Naive thymus-derived CD4-positive, alpha-beta T cell (primary cell): ENCODE data around the gene CST6. TPM values are rescaled to one million over a fixed set of nuclear protein-coding genes. Genes with fewer than 3 reads are reported as not detected.
"Not testable (repeated sequence)": the region's sequence is repeated elsewhere in the genome, so short reads cannot be mapped to it uniquely, and the experiment has no call there.

Experiments
- ATAC-seq: fragments of 150-1000 bp; cut with Tn5 transposase; 2 replicates; pipeline ENCODE4 v1.10.0; 2021; ENCODE audit warnings: mild to moderate bottlenecking, moderate library complexity
- CTCF ChIA-PET: fragments of 350-600 bp; sonication (Branson Sonifier 250); formaldehyde crosslinking; loops from one replicate; lab custom pipeline; 2021; ENCODE audit warnings: antibody characterized with exemption; lab: Charles Lee
- POLR2A ChIA-PET: fragments of 350-600 bp; sonication (Branson Sonifier 250); formaldehyde crosslinking; loops from one replicate; lab custom pipeline; 2021; ENCODE audit warnings: antibody characterized with exemption, inconsistent platforms; lab: Charles Lee
- DNase-seq, 9 donors: peaks; one replicate each; pipeline versions ENCODE4 v3.0.0 to v3.0.0-alpha.2; 2020 to 2022; ENCODE audit warnings: mixed read lengths in 1 of 9
- H3K27ac ChIP-seq: one replicate; pipeline ENCODE4 v1.7.0; 2013; ENCODE audit warnings: mild to moderate bottlenecking, low read depth, low read length, moderate library complexity
- H3K27me3 ChIP-seq, 2 donors: one replicate each; pipeline ENCODE4 v1.7.0; 2013; ENCODE audit warnings: low read length in 2 of 2, mild to moderate bottlenecking in 2 of 2, moderate library complexity in 2 of 2; ENCODE audit not compliant: control insufficient read depth in 2 of 2, insufficient read depth in 2 of 2
- H3K36me3 ChIP-seq, 3 experiments: 1 replicate in 2 of 3; 2 replicates in 1 of 3; pipeline ENCODE4 v1.7.0; 2013; ENCODE audit warnings: low read length in 3 of 3, mild to moderate bottlenecking in 3 of 3, moderate library complexity in 1 of 3; ENCODE audit not compliant: insufficient read depth in 3 of 3, control insufficient read depth in 2 of 3
- H3K4me1 ChIP-seq, 2 donors: one replicate each; pipeline ENCODE4 v1.7.0; 2013; ENCODE audit warnings: low read length in 2 of 2, mild to moderate bottlenecking in 2 of 2, moderate library complexity in 1 of 2; ENCODE audit not compliant: control insufficient read depth in 2 of 2, insufficient read depth in 2 of 2
- H3K4me3 ChIP-seq: 2 replicates; pipeline ENCODE4 v1.7.0; 2013; ENCODE audit warnings: mild to moderate bottlenecking, low read length
- H3K9me3 ChIP-seq, 3 experiments: 1 replicate in 2 of 3; 2 replicates in 1 of 3; pipeline ENCODE4 v1.7.0; 2013; ENCODE audit warnings: low read length in 3 of 3; ENCODE audit not compliant: control insufficient read depth in 2 of 3
- H3K27ac Mint-ChIP-seq, 9 donors: one replicate each; pipeline ENCODE4 v1.8.0; 2020 to 2022; ENCODE audit warnings: mixed read lengths in 9 of 9, mild to moderate bottlenecking in 8 of 9, moderate library complexity in 5 of 9, inconsistent platforms in 2 of 9
- H3K27me3 Mint-ChIP-seq, 5 donors: one replicate each; pipeline ENCODE4 v1.8.0; 2021 to 2022; ENCODE audit warnings: mixed read lengths in 5 of 5, mild to moderate bottlenecking in 1 of 5
- H3K36me3 Mint-ChIP-seq, 5 donors: one replicate each; pipeline ENCODE4 v1.8.0; 2020 to 2022; ENCODE audit warnings: mixed read lengths in 5 of 5, mild to moderate bottlenecking in 3 of 5, inconsistent platforms in 1 of 5
- H3K4me1 Mint-ChIP-seq, 7 donors: one replicate each; pipeline ENCODE4 v1.8.0; 2020 to 2022; ENCODE audit warnings: mixed read lengths in 7 of 7, mild to moderate bottlenecking in 3 of 7, inconsistent platforms in 1 of 7
- H3K4me3 Mint-ChIP-seq, 10 donors: one replicate each; pipeline ENCODE4 v1.8.0; 2020 to 2022; ENCODE audit warnings: mild to moderate bottlenecking in 10 of 10, mixed read lengths in 10 of 10, moderate library complexity in 6 of 10, inconsistent platforms in 2 of 10
- H3K9me3 Mint-ChIP-seq, 11 donors: one replicate each; pipeline ENCODE4 v1.8.0; 2020 to 2022; ENCODE audit warnings: mixed read lengths in 11 of 11, mild to moderate bottlenecking in 4 of 11, inconsistent platforms in 1 of 11, moderate library complexity in 1 of 11
- intact Hi-C, 2 donors: fragments of 100-400 bp; cut with micrococcal nuclease; formaldehyde crosslinking; loops; one replicate each; pipeline ENCODE4 v1.15.1; 2023
- polyA plus RNA-seq, 2 donors: library from polyadenylated mRNA; unstranded; fragments of 300-500 nt; fragmentation: Illumina TruSeq; gene quantifications; one replicate each; pipeline ENCODE4 v1.2.3, GENCODE V29; 2021
- total RNA-seq, 6 experiments: library from RNA in 5 of 6; stranded (reverse) in 5 of 6; gene quantifications; 1 replicate in 5 of 6; 2 replicates in 1 of 6; pipeline ENCODE4 v1.2.3 and lab custom pipeline; 2021 to 2026

Gene CST6
- total and polyA plus RNA-seq, 7 experiments from 2014 or later, result 0.42 TPM; not detected in 6

GRCh38 chr11:66006891-66007176 is 5.0 kb upstream of the CST6 start:
- H3K27me3 ChIP-seq, result no peaks in the 10 kb centered on the region
- H3K4me1 ChIP-seq, result peaks cover 3 to 11% of the 10 kb centered on the region in 2 donors
- no peaks in the 10 kb centered on the region for H3K9me3 ChIP-seq
- Mint-ChIP-seq H3K27ac (peak overlapping the region in 2 of 9 donors; percentile 20 to 22), H3K4me3 (no peak overlapping the region), H3K36me3 (peaks cover 0 to 18% (median 6%) of the 10 kb centered on the region in 5 donors), H3K4me1 (peaks cover 9 to 24% (median 17%) of the 10 kb centered on the region in 7 donors), H3K9me3 (no peaks in the 10 kb centered on the region), H3K27me3 (peaks cover 0 to 19% (median 0%) of the 10 kb centered on the region in 5 donors)
- ATAC-seq (no peak), DNase-seq (no peak)
- ChIA-PET CTCF (no interaction called here), POLR2A (no interaction called here)
- H3K4me3 ChIP-seq, result no peak overlapping the region
- intact Hi-C loops, result no loop called here
- peaks cover 0 to 35% (median 0%) of the 10 kb centered on the region in 3 experiments for H3K36me3 ChIP-seq
- no peak overlapping the region for H3K27ac ChIP-seq

DNA sequence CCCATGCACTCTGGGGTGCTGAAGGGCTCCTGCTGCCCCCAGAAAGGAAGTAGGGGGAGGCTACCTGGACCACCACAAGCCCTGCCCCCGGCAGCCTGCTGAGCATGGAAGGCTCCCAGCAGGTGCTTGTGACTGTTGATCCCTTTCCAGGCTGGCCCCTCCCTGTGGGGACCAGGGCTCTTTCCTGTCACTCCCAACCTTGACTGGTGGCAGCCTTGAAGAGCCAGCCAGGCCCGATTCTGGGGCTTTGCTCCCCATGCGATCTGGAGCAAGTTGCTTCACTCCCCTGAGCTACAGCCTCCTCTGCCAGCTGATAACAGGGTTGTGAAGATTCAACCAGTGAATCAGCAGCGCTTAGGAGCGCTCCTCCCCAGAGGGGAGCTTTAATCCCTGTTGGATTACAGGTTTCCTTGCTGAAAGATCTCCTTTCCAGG is 4.6 kb upstream of the CST6 start:
- POLR2A ChIA-PET, result no interaction called here
- ATAC-seq, result no peak

DNA sequence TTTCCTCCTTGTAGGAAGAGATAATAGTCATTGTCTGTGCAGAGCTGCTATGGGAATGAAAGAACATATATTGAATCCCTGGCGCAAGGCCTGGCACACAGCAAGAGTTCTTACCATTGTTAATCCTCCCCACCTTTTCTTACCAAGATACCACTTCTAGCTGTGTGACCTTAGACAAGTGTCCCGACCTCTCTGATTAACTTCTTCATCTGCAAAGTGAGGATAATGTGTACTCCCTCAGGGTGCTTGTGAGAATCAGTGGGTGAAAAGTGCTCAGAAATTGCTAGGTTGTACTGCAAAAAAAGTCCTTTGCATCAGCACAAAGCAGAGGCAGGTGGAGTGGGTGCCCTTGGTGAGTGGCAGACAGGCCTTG is 3.7 kb upstream of the CST6 start:
- POLR2A ChIA-PET, result interaction anchor here (0.9 kb wide), 1 partner anchor 14 kb away, joined by 5 read pairs; no protein-coding TSS in a partner anchor

More for the DNA sequence above, 4.6 kb upstream of the CST6 start:
- Histone ChIP-seq H3K36me3 (peaks cover 0 to 33% (median 0%) of the 10 kb centered on the region in 3 experiments), H3K4me1 (peaks cover 3 to 15% of the 10 kb centered on the region in 2 donors), H3K27me3 (no peaks in the 10 kb centered on the region), H3K4me3 (no peak overlapping the region), H3K9me3 (no peaks in the 10 kb centered on the region), H3K27ac (no peak overlapping the region)
- intact Hi-C loops, result no loop called here
- no peak for DNase-seq
- peaks cover 7 to 20% (median 14%) of the 10 kb centered on the region in 7 donors for H3K4me1 Mint-ChIP-seq
- H3K27ac Mint-ChIP-seq, result no peak overlapping the region
- CTCF ChIA-PET, result interaction anchor here (0.6 to 1.0 kb wide), 2 partner anchors 15 to 310 kb away, joined by 3 read pairs; no protein-coding TSS in a partner anchor
- H3K36me3 Mint-ChIP-seq, result peaks cover 0 to 14% (median 4%) of the 10 kb centered on the region in 5 donors
- H3K9me3 Mint-ChIP-seq, result no peaks in the 10 kb centered on the region
- peaks cover 0 to 22% (median 0%) of the 10 kb centered on the region in 5 donors for H3K27me3 Mint-ChIP-seq
- H3K4me3 Mint-ChIP-seq, result no peak overlapping the region

GRCh38 chr11:66008468-66009101 is 3.2 kb upstream of the CST6 start:
- H3K4me3 ChIP-seq, result no peak overlapping the region
- Mint-ChIP-seq H3K36me3 (peaks cover 0 to 9% (median 4%) of the 10 kb centered on the region in 5 donors), H3K9me3 (no peaks in the 10 kb centered on the region), H3K4me3 (no peak overlapping the region), H3K4me1 (peaks cover 0 to 8% (median 4%) of the 10 kb centered on the region in 7 donors), H3K27me3 (peaks cover 0 to 36% (median 0%) of the 10 kb centered on the region in 5 donors), H3K27ac (peak overlapping the region in 1 of 9 donors; percentile 38)
- H3K9me3 ChIP-seq, result no peaks in the 10 kb centered on the region
- intact Hi-C loops, result no loop called here
- peaks cover 0 to 8% of the 10 kb centered on the region in 2 donors for H3K4me1 ChIP-seq
- ChIA-PET POLR2A (interaction anchor here (0.6 to 0.9 kb wide), 3 partner anchors 14 to 483 kb away, joined by 3 to 5 read pairs (median 3); partner anchors contain the start of gene SCYL1), CTCF (interaction anchor here (0.6 to 1.3 kb wide), 3 partner anchors 15 to 60 kb away, joined by 3 to 7 read pairs (median 5); no protein-coding TSS in a partner anchor)
- peaks cover 0 to 9% of the 10 kb centered on the region in 2 donors for H3K27me3 ChIP-seq
- DNase-seq, result no peak
- peaks cover 0 to 28% (median 0%) of the 10 kb centered on the region in 3 experiments for H3K36me3 ChIP-seq
- ATAC-seq, result no peak
- H3K27ac ChIP-seq, result no peak overlapping the region

More for the DNA sequence above, 3.7 kb upstream of the CST6 start:
- Mint-ChIP-seq H3K9me3 (no peaks in the 10 kb centered on the region), H3K36me3 (peaks cover 0 to 12% (median 4%) of the 10 kb centered on the region in 5 donors), H3K27ac (peak overlapping the region in 3 of 9 donors; percentile 28 to 73 (median 69)), H3K4me1 (peaks cover 4 to 13% (median 10%) of the 10 kb centered on the region in 7 donors), H3K27me3 (peaks cover 0 to 31% (median 0%) of the 10 kb centered on the region in 5 donors), H3K4me3 (no peak overlapping the region)
- intact Hi-C loops, result no loop called here
- H3K27me3 ChIP-seq, result peaks cover 0 to 4% of the 10 kb centered on the region in 2 donors
- H3K4me1 ChIP-seq, result peaks cover 0 to 12% of the 10 kb centered on the region in 2 donors
- no peak overlapping the region for H3K27ac ChIP-seq
- no peak overlapping the region for H3K4me3 ChIP-seq
- CTCF ChIA-PET, result interaction anchor here (0.6 to 1.3 kb wide), 4 partner anchors 14 to 60 kb away, joined by 3 to 7 read pairs (median 4); no protein-coding TSS in a partner anchor
- H3K9me3 ChIP-seq, result no peaks in the 10 kb centered on the region
- ATAC-seq (no peak), DNase-seq (no peak)
- peaks cover 0 to 30% (median 0%) of the 10 kb centered on the region in 3 experiments for H3K36me3 ChIP-seq

- H3K27ac Mint-ChIP-seq, H3K4me1 Mint-ChIP-seq, ATAC-seq, H3K27ac ChIP-seq, H3K9me3 ChIP-seq, H3K4me3 ChIP-seq, H3K9me3 Mint-ChIP-seq, H3K4me1 ChIP-seq, H3K36me3 Mint-ChIP-seq, DNase-seq, H3K4me3 Mint-ChIP-seq, intact Hi-C loops, POLR2A ChIA-PET: not testable (repeated sequence)
- CTCF ChIA-PET, result interaction anchor here (1.0 kb wide), 1 partner anchor 10 kb away, joined by 3 read pairs; no protein-coding TSS in a partner anchor
- H3K27me3 Mint-ChIP-seq, result peaks cover 0 to 37% (median 6%) of the 10 kb centered on the region in 5 donors
- H3K27me3 ChIP-seq, result peaks cover 0 to 13% of the 10 kb centered on the region in 2 donors
- H3K36me3 ChIP-seq, result peaks cover 0 to 17% (median 0%) of the 10 kb centered on the region in 3 experiments
Observed at GRCh38 chr11:66010036-66010435, 1.8 kb upstream of the CST6 start.

DNA sequence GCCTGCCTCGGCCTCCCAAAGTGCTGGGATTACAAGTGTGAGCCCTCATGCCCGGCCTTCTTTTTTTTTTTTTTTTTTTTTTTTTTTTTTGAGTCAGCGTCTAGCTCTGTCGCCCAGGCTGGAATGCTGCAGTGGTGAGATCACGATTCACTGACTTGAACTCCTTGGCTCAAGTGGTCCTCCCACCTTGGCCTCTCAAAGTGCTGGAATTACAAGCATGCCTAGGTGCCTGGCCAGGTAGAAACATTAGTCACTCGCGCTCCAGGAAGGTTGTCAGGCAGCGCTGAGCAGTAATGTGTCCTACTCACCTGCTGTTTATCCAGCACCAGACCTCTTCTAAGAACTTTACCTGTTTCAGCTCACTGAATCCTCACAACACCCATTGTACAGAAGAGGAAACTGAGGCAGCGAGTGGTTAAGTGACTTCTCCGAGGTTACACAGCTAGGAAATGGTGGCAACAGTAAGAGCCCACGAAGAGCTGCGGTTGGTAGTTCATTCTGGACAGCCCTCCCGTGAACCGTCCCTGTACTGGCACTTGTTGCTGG is 496 bp upstream of the CST6 start:
- Histone ChIP-seq H3K4me3 (no peak overlapping the region), H3K36me3 (peaks cover 0 to 5% (median 0%) of the 10 kb centered on the region in 3 experiments), H3K27me3 (peaks cover 0 to 13% of the 10 kb centered on the region in 2 donors), H3K9me3 (no peaks in the 10 kb centered on the region), H3K4me1 (peaks cover 0 to 8% of the 10 kb centered on the region in 2 donors), H3K27ac (no peak overlapping the region)
- ATAC-seq, result no peak
- H3K9me3 Mint-ChIP-seq, result no peaks in the 10 kb centered on the region
- H3K4me3 Mint-ChIP-seq, result peak overlapping the region in 5 of 10 donors; percentile 15 to 42 (median 21)
- H3K36me3 Mint-ChIP-seq, result no peaks in the 10 kb centered on the region
- intact Hi-C loops, result no loop called here
- CTCF ChIA-PET, result interaction anchor here (0.7 to 1.3 kb wide), 3 partner anchors 9 to 13 kb away, joined by 3 to 6 read pairs (median 3); partner anchors contain the start of genes BANF1 and EIF1AD
- H3K27ac Mint-ChIP-seq, result no peak overlapping the region
- H3K27me3 Mint-ChIP-seq, result peaks cover 0 to 37% (median 6%) of the 10 kb centered on the region in 5 donors
- no peak for DNase-seq
- peaks cover 0 to 4% (median 0%) of the 10 kb centered on the region in 7 donors for H3K4me1 Mint-ChIP-seq
- POLR2A ChIA-PET, result interaction anchor here (0.7 kb wide), 1 partner anchor 20 kb away, joined by 3 read pairs; no protein-coding TSS in a partner anchor
